ENCODE measurements around the gene SERPINB7. TPM values are rescaled to one million over a fixed set of nuclear protein-coding genes. Genes with fewer than 3 reads are reported as not detected.

The SERPINB7 gene
- total RNA-seq, 1 experiment from 2014 or later: not detected

DNA sequence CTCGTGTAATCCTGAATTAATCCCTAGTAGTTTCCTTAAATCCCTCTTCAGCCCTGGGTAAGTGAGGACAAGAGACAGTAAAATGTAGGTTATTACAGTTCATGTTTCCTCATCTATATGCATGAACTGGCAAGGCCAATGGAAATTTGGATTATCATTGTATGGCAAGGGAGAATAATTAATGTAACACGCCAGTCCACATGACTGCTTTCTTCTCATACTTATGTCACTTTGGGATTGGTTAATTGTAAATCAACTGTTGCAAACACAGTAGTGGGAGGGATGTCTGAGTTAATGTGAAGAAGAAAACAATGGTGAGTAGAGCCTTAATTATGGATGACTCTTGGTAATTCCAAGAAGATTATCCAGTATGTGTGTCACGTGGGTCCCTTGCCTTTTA, 1.7 kb upstream of the SERPINB7 start:
- ATAC-seq (no peak), DNase-seq (ENCODE audit: low spot score) (no peak)
- Mint-ChIP-seq H3K27ac (no peak overlapping the region), H3K27me3 (ENCODE audit: low read depth) (no peaks in the 10 kb centered on the region), H3K4me3 (no peak overlapping the region), H3K9me3 (no peaks in the 10 kb centered on the region), H3K4me1 (no peaks in the 10 kb centered on the region), H3K36me3 (no peaks in the 10 kb centered on the region)
- ChIA-PET CTCF (no interaction called here), POLR2A (no interaction called here)
- TF ChIP-seq, protein P1, sequence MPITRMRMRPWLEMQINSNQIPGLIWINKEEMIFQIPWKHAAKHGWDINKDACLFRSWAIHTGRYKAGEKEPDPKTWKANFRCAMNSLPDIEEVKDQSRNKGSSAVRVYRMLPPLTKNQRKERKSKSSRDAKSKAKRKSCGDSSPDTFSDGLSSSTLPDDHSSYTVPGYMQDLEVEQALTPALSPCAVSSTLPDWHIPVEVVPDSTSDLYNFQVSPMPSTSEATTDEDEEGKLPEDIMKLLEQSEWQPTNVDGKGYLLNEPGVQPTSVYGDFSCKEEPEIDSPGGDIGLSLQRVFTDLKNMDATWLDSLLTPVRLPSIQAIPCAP (CRISPR knock-in tag; IDR thresholded peaks at IDR 0.05): no peak
- TF ChIP-seq ELF4 (CRISPR knock-in tag; IDR thresholded peaks at IDR 0.05; ENCODE audit: low read depth) (no peak), ZNF396 (CRISPR knock-in tag; IDR thresholded peaks at IDR 0.05; ENCODE audit: borderline replicate concordance) (no peak), ZNF232 (CRISPR knock-in tag; IDR thresholded peaks at IDR 0.05) (no peak), TEAD1 (CRISPR knock-in tag; IDR thresholded peaks at IDR 0.05) (no peak), PRRX2 (CRISPR knock-in tag; IDR thresholded peaks at IDR 0.05) (no peak), ZNF263 (CRISPR knock-in tag; IDR thresholded peaks at IDR 0.05; ENCODE audit: low read depth) (no peak)
- TF ChIP-seq, protein P2, sequence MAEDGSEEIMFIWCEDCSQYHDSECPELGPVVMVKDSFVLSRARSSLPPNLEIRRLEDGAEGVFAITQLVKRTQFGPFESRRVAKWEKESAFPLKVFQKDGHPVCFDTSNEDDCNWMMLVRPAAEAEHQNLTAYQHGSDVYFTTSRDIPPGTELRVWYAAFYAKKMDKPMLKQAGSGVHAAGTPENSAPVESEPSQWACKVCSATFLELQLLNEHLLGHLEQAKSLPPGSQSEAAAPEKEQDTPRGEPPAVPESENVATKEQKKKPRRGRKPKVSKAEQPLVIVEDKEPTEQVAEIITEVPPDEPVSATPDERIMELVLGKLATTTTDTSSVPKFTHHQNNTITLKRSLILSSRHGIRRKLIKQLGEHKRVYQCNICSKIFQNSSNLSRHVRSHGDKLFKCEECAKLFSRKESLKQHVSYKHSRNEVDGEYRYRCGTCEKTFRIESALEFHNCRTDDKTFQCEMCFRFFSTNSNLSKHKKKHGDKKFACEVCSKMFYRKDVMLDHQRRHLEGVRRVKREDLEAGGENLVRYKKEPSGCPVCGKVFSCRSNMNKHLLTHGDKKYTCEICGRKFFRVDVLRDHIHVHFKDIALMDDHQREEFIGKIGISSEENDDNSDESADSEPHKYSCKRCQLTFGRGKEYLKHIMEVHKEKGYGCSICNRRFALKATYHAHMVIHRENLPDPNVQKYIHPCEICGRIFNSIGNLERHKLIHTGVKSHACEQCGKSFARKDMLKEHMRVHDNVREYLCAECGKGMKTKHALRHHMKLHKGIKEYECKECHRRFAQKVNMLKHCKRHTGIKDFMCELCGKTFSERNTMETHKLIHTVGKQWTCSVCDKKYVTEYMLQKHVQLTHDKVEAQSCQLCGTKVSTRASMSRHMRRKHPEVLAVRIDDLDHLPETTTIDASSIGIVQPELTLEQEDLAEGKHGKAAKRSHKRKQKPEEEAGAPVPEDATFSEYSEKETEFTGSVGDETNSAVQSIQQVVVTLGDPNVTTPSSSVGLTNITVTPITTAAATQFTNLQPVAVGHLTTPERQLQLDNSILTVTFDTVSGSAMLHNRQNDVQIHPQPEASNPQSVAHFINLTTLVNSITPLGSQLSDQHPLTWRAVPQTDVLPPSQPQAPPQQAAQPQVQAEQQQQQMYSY (CRISPR knock-in tag; IDR thresholded peaks at IDR 0.05): no peak
- TF ChIP-seq, protein P3, sequence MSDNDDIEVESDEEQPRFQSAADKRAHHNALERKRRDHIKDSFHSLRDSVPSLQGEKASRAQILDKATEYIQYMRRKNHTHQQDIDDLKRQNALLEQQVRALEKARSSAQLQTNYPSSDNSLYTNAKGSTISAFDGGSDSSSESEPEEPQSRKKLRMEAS (CRISPR knock-in tag; IDR thresholded peaks at IDR 0.05): no peak
- TF ChIP-seq, protein P4, sequence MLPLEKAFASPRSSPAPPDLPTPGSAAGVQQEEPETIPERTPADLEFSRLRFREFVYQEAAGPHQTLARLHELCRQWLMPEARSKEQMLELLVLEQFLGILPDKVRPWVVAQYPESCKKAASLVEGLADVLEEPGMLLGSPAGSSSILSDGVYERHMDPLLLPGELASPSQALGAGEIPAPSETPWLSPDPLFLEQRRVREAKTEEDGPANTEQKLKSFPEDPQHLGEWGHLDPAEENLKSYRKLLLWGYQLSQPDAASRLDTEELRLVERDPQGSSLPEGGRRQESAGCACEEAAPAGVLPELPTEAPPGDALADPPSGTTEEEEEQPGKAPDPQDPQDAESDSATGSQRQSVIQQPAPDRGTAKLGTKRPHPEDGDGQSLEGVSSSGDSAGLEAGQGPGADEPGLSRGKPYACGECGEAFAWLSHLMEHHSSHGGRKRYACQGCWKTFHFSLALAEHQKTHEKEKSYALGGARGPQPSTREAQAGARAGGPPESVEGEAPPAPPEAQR (CRISPR knock-in tag; IDR thresholded peaks at IDR 0.05): no peak
- TF ChIP-seq, protein P5, sequence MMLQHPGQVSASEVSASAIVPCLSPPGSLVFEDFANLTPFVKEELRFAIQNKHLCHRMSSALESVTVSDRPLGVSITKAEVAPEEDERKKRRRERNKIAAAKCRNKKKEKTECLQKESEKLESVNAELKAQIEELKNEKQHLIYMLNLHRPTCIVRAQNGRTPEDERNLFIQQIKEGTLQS (CRISPR knock-in tag; conservative IDR thresholded peaks at IDR 0.05): no peak

DNA sequence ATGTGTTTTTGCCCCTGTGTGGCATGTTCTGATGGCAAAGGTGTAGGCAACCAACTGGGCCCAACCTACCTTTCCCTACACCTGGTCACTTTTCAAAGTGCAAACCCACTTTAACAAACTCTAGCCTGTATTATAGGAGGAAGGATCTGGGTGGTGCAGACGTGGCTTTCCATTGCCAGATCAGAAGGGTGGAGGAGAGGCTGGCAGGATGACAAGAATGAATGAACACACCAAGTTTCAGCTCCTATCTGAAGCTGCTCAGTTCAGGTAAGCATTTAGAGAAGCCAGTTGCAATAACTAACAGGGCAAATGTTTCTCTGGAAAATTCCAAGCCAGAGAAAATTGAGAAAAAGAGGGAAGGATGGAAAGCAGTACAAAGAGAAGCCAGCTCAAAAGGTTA, 707 bp upstream of the SERPINB7 start:
- ChIA-PET CTCF (no interaction called here), POLR2A (no interaction called here)
- DNase-seq (ENCODE audit: low spot score) (no peak), ATAC-seq (no peak)
- Mint-ChIP-seq H3K36me3 (no peaks in the 10 kb centered on the region), H3K4me3 (no peak overlapping the region), H3K4me1 (no peaks in the 10 kb centered on the region), H3K9me3 (no peaks in the 10 kb centered on the region), H3K27ac (no peak overlapping the region), H3K27me3 (ENCODE audit: low read depth) (no peaks in the 10 kb centered on the region)
- TF ChIP-seq, protein P6, sequence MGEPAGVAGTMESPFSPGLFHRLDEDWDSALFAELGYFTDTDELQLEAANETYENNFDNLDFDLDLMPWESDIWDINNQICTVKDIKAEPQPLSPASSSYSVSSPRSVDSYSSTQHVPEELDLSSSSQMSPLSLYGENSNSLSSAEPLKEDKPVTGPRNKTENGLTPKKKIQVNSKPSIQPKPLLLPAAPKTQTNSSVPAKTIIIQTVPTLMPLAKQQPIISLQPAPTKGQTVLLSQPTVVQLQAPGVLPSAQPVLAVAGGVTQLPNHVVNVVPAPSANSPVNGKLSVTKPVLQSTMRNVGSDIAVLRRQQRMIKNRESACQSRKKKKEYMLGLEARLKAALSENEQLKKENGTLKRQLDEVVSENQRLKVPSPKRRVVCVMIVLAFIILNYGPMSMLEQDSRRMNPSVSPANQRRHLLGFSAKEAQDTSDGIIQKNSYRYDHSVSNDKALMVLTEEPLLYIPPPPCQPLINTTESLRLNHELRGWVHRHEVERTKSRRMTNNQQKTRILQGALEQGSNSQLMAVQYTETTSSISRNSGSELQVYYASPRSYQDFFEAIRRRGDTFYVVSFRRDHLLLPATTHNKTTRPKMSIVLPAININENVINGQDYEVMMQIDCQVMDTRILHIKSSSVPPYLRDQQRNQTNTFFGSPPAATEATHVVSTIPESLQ (CRISPR knock-in tag; IDR thresholded peaks at IDR 0.05): no peak
- no peak for TF ChIP-seq ATF1 (CRISPR knock-in tag; IDR thresholded peaks at IDR 0.05)
- TF ChIP-seq NR1H2 (CRISPR knock-in tag; IDR thresholded peaks at IDR 0.05): no peak
- no peak for TF ChIP-seq FOXP1 (CRISPR knock-in tag; IDR thresholded peaks at IDR 0.05; ENCODE audit: borderline replicate concordance)
- TF ChIP-seq, protein P3 (CRISPR knock-in tag; IDR thresholded peaks at IDR 0.05): no peak
- TF ChIP-seq, protein P4 (CRISPR knock-in tag; IDR thresholded peaks at IDR 0.05): no peak
- no peak for TF ChIP-seq NR3C1 (CRISPR knock-in tag; conservative IDR thresholded peaks at IDR 0.05; ENCODE audit: low read depth)
- no peak for TF ChIP-seq TCF7 (CRISPR knock-in tag; IDR thresholded peaks at IDR 0.05; ENCODE audit: low read depth)
- TF ChIP-seq, protein P7, sequence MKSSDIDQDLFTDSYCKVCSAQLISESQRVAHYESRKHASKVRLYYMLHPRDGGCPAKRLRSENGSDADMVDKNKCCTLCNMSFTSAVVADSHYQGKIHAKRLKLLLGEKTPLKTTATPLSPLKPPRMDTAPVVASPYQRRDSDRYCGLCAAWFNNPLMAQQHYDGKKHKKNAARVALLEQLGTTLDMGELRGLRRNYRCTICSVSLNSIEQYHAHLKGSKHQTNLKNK (CRISPR knock-in tag; IDR thresholded peaks at IDR 0.05): no peak

All from WTC11 (cell line).